ENCODE data around the gene PCED1B.

The PCED1B gene

DNA sequence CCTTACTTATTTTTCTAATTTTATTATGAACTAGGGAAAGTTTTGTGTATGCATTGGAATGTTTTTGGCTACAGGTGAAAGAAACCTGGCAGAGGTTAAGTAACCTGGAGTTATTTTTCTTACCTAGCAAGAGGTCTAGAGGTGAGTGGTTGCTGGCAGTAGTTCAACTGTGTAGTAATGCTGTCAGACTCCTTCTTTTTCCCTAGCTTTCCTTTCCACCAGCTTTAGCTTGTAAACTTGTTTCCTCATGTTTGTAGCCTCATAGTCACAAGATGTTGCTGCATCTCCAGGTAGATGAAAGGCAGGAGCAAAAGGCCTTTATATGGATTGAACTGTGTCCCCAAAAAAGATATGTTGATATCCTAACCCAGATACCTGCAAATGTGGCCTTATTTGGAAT, 105.4 kb downstream of the PCED1B start:
- no peaks in the 10 kb centered on the region for H3K36me3 ChIP-seq (ENCODE audit: control insufficient read depth in 2 of 2, insufficient read depth in 2 of 2, low read length in 2 of 2)
- H3K4me1 ChIP-seq (ENCODE audit: control insufficient read depth in 2 of 2, insufficient read depth in 2 of 2, low read length in 2 of 2): peaks cover 0 to 3% of the 10 kb centered on the region in 2 donors
- H3K9ac ChIP-seq (ENCODE audit: low read depth in 1 of 2, low read length in 2 of 2): no peak overlapping the region
- no peaks in the 10 kb centered on the region for H3K27me3 ChIP-seq (ENCODE audit: control insufficient read depth in 2 of 2, insufficient read depth in 2 of 2, low read length in 2 of 2)
- H3K27ac ChIP-seq (ENCODE audit: low read depth in 2 of 2, low read length in 2 of 2): no peak overlapping the region
- H3K9me3 ChIP-seq (ENCODE audit: control insufficient read depth in 2 of 2, low read length in 2 of 2): no peaks in the 10 kb centered on the region
- no peak overlapping the region for H3K4me3 ChIP-seq (ENCODE audit: low read length in 2 of 2)

DNA sequence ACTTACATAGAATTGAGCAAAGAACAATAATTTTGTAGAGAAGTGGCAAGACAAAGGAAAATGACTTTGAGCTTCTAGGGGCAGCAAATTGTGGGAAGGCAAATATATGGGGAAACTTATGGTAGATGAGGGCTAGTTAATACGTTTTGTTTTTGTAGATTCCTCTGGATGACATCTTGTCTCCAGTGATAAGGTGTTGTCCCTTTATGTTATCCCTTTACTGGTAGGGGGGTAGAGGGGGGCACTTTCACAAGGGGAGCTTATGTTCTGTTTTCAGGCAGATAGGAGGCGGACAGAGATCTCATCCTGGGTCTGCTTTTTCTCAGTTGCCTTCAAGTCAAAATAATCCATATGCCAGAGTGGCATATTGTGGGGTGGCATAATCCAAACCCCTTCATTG, 106.8 kb downstream of the PCED1B start:
- no peak overlapping the region for H3K27ac ChIP-seq (ENCODE audit: low read depth in 2 of 2, low read length in 2 of 2)
- no peak overlapping the region for H3K9ac ChIP-seq (ENCODE audit: low read depth in 1 of 2, low read length in 2 of 2)
- peaks cover 0 to 3% of the 10 kb centered on the region in 2 donors for H3K4me1 ChIP-seq (ENCODE audit: control insufficient read depth in 2 of 2, insufficient read depth in 2 of 2, low read length in 2 of 2)
- H3K27me3 ChIP-seq (ENCODE audit: control insufficient read depth in 2 of 2, insufficient read depth in 2 of 2, low read length in 2 of 2): no peaks in the 10 kb centered on the region
- H3K9me3 ChIP-seq (ENCODE audit: control insufficient read depth in 2 of 2, low read length in 2 of 2): no peaks in the 10 kb centered on the region
- no peak overlapping the region for H3K4me3 ChIP-seq (ENCODE audit: low read length in 2 of 2)
- H3K36me3 ChIP-seq (ENCODE audit: control insufficient read depth in 2 of 2, insufficient read depth in 2 of 2, low read length in 2 of 2): no peaks in the 10 kb centered on the region

DNA sequence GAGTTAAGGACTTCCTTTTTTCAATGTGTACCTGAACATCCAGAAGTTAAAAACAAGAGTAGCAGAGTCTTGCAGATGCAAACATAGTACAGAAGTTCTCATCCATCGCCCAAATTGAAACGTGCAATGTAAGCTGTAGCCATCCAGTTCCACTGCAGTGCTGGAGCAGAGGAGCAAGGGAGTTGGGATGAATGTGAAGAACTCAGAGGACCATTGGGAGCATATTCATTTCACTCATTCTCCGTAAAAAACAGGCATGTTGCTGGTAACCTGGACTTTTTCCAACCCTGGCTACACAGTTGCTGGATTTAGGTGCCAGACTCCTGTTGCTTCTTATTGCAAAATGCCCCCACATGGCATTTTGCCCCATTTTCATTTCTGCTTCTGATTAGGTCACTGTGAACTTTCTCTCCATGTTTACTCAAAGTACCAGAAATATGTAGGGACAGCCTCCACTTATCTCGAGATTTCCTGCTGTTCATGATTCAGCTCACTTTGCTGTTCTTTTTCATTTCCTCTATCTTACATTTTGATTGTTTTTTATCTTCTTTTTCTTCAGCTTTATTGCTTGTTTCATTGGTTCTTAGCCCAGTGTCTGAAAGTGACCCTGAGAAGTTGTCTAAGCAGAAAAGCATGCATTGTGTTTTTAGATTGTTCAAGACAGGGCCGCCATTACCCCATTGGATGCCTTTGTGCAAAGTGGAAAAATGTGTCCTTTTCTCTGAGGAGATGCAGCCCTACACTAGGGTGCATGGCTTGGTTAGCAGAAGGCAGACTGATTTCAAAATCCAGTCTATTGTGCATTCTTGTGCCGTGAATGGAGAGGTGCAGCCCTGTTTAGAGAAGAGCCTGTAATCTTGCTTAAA, 109.4 kb downstream of the PCED1B start:
- Histone ChIP-seq H3K4me3 (ENCODE audit: low read length in 2 of 2) (no peak overlapping the region), H3K36me3 (ENCODE audit: control insufficient read depth in 2 of 2, insufficient read depth in 2 of 2, low read length in 2 of 2) (no peaks in the 10 kb centered on the region), H3K4me1 (ENCODE audit: control insufficient read depth in 2 of 2, insufficient read depth in 2 of 2, low read length in 2 of 2) (peaks cover 0 to 3% of the 10 kb centered on the region in 2 donors), H3K27ac (ENCODE audit: low read depth in 2 of 2, low read length in 2 of 2) (no peak overlapping the region), H3K27me3 (ENCODE audit: control insufficient read depth in 2 of 2, insufficient read depth in 2 of 2, low read length in 2 of 2) (no peaks in the 10 kb centered on the region), H3K9ac (ENCODE audit: low read depth in 1 of 2, low read length in 2 of 2) (no peak overlapping the region), H3K9me3 (ENCODE audit: control insufficient read depth in 2 of 2, low read length in 2 of 2) (no peaks in the 10 kb centered on the region)

- Histone ChIP-seq H3K27me3 (ENCODE audit: control insufficient read depth in 2 of 2, insufficient read depth in 2 of 2, low read length in 2 of 2) (no peaks in the 10 kb centered on the region), H3K9ac (ENCODE audit: low read depth in 1 of 2, low read length in 2 of 2) (no peak overlapping the region), H3K27ac (ENCODE audit: low read depth in 2 of 2, low read length in 2 of 2) (no peak overlapping the region), H3K4me3 (ENCODE audit: low read length in 2 of 2) (no peak overlapping the region), H3K4me1 (ENCODE audit: control insufficient read depth in 2 of 2, insufficient read depth in 2 of 2, low read length in 2 of 2) (peaks cover 3% of the 10 kb centered on the region in 2 donors), H3K36me3 (ENCODE audit: control insufficient read depth in 2 of 2, insufficient read depth in 2 of 2, low read length in 2 of 2) (no peaks in the 10 kb centered on the region), H3K9me3 (ENCODE audit: control insufficient read depth in 2 of 2, low read length in 2 of 2) (no peaks in the 10 kb centered on the region)
Measured at GRCh38 chr12:47189728-47190127, 110.3 kb downstream of the PCED1B start.

DNA sequence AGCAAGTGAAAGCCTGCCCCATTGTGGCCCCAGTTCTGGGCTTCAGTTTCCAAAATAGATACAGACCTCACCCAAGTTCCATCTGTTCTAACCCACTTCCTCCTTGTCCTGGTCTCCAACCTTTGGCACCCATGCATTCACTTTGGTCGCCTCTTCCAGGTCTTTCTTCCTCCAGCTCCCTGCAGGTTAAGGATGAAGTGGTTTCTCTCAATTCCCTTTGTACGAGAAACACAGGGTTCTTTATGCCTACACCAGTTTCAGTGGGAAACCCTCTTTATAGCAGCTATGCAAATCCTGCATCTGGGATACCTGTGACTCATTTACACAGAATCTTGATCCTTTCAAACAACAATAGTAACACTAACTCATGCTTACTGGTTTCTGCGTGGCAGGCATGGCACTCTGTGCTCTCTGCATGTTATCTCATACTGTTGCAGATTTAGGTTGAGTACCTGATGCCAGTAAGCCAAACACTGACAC, 110.9 kb downstream of the PCED1B start:
- H3K27ac ChIP-seq (ENCODE audit: low read depth in 2 of 2, low read length in 2 of 2): peak overlapping the region in 1 of 2 donors; percentile 10
- peaks cover 3% of the 10 kb centered on the region in 2 donors for H3K4me1 ChIP-seq (ENCODE audit: control insufficient read depth in 2 of 2, insufficient read depth in 2 of 2, low read length in 2 of 2)
- no peak overlapping the region for H3K4me3 ChIP-seq (ENCODE audit: low read length in 2 of 2)
- H3K27me3 ChIP-seq (ENCODE audit: control insufficient read depth in 2 of 2, insufficient read depth in 2 of 2, low read length in 2 of 2): no peaks in the 10 kb centered on the region
- no peaks in the 10 kb centered on the region for H3K9me3 ChIP-seq (ENCODE audit: control insufficient read depth in 2 of 2, low read length in 2 of 2)
- H3K36me3 ChIP-seq (ENCODE audit: control insufficient read depth in 2 of 2, insufficient read depth in 2 of 2, low read length in 2 of 2): no peaks in the 10 kb centered on the region
- H3K9ac ChIP-seq (ENCODE audit: low read depth in 1 of 2, low read length in 2 of 2): no peak overlapping the region

GRCh38 chr12:47190905-47191304, 111.5 kb downstream of the PCED1B start:
- H3K27me3 ChIP-seq (ENCODE audit: control insufficient read depth in 2 of 2, insufficient read depth in 2 of 2, low read length in 2 of 2): no peaks in the 10 kb centered on the region
- H3K4me3 ChIP-seq (ENCODE audit: low read length in 2 of 2): no peak overlapping the region
- H3K36me3 ChIP-seq (ENCODE audit: control insufficient read depth in 2 of 2, insufficient read depth in 2 of 2, low read length in 2 of 2): no peaks in the 10 kb centered on the region
- H3K27ac ChIP-seq (ENCODE audit: low read depth in 2 of 2, low read length in 2 of 2): peak overlapping the region in 1 of 2 donors; percentile 10
- no peak overlapping the region for H3K9ac ChIP-seq (ENCODE audit: low read depth in 1 of 2, low read length in 2 of 2)
- no peaks in the 10 kb centered on the region for H3K9me3 ChIP-seq (ENCODE audit: control insufficient read depth in 2 of 2, low read length in 2 of 2)
- peaks cover 3% of the 10 kb centered on the region in 2 donors for H3K4me1 ChIP-seq (ENCODE audit: control insufficient read depth in 2 of 2, insufficient read depth in 2 of 2, low read length in 2 of 2)

GRCh38 chr12:47192051-47192450, 112.6 kb downstream of the PCED1B start:
- no peaks in the 10 kb centered on the region for H3K36me3 ChIP-seq (ENCODE audit: control insufficient read depth in 2 of 2, insufficient read depth in 2 of 2, low read length in 2 of 2)
- no peak overlapping the region for H3K27ac ChIP-seq (ENCODE audit: low read depth in 2 of 2, low read length in 2 of 2)
- H3K4me1 ChIP-seq (ENCODE audit: control insufficient read depth in 2 of 2, insufficient read depth in 2 of 2, low read length in 2 of 2): peaks cover 3% of the 10 kb centered on the region in 2 donors
- no peak overlapping the region for H3K9ac ChIP-seq (ENCODE audit: low read depth in 1 of 2, low read length in 2 of 2)
- H3K27me3 ChIP-seq (ENCODE audit: control insufficient read depth in 2 of 2, insufficient read depth in 2 of 2, low read length in 2 of 2): no peaks in the 10 kb centered on the region
- H3K9me3 ChIP-seq (ENCODE audit: control insufficient read depth in 2 of 2, low read length in 2 of 2): no peaks in the 10 kb centered on the region
- H3K4me3 ChIP-seq (ENCODE audit: low read length in 2 of 2): no peak overlapping the region

- no peak overlapping the region for H3K4me3 ChIP-seq (ENCODE audit: low read length in 2 of 2)
- H3K9ac ChIP-seq (ENCODE audit: low read depth in 1 of 2, low read length in 2 of 2): no peak overlapping the region
- no peaks in the 10 kb centered on the region for H3K27me3 ChIP-seq (ENCODE audit: control insufficient read depth in 2 of 2, insufficient read depth in 2 of 2, low read length in 2 of 2)
- H3K27ac ChIP-seq (ENCODE audit: low read depth in 2 of 2, low read length in 2 of 2): no peak overlapping the region
- no peaks in the 10 kb centered on the region for H3K9me3 ChIP-seq (ENCODE audit: control insufficient read depth in 2 of 2, low read length in 2 of 2)
- H3K4me1 ChIP-seq (ENCODE audit: control insufficient read depth in 2 of 2, insufficient read depth in 2 of 2, low read length in 2 of 2): peaks cover 3% of the 10 kb centered on the region in 2 donors
- H3K36me3 ChIP-seq (ENCODE audit: control insufficient read depth in 2 of 2, insufficient read depth in 2 of 2, low read length in 2 of 2): no peaks in the 10 kb centered on the region
Measured at GRCh38 chr12:47193066-47193465, 113.6 kb downstream of the PCED1B start.

- Histone ChIP-seq H3K9ac (ENCODE audit: low read depth in 1 of 2, low read length in 2 of 2) (no peak overlapping the region), H3K36me3 (ENCODE audit: control insufficient read depth in 2 of 2, insufficient read depth in 2 of 2, low read length in 2 of 2) (no peaks in the 10 kb centered on the region), H3K4me3 (ENCODE audit: low read length in 2 of 2) (no peak overlapping the region), H3K4me1 (ENCODE audit: control insufficient read depth in 2 of 2, insufficient read depth in 2 of 2, low read length in 2 of 2) (peaks cover 0 to 3% of the 10 kb centered on the region in 2 donors), H3K9me3 (ENCODE audit: control insufficient read depth in 2 of 2, low read length in 2 of 2) (no peaks in the 10 kb centered on the region), H3K27ac (ENCODE audit: low read depth in 2 of 2, low read length in 2 of 2) (no peak overlapping the region), H3K27me3 (ENCODE audit: control insufficient read depth in 2 of 2, insufficient read depth in 2 of 2, low read length in 2 of 2) (no peaks in the 10 kb centered on the region)
Measured at GRCh38 chr12:47194501-47194900, 115.1 kb downstream of the PCED1B start.

- Histone ChIP-seq H3K27ac (ENCODE audit: low read depth in 2 of 2, low read length in 2 of 2) (no peak overlapping the region), H3K27me3 (ENCODE audit: control insufficient read depth in 2 of 2, insufficient read depth in 2 of 2, low read length in 2 of 2) (no peaks in the 10 kb centered on the region), H3K36me3 (ENCODE audit: control insufficient read depth in 2 of 2, insufficient read depth in 2 of 2, low read length in 2 of 2) (no peaks in the 10 kb centered on the region), H3K4me1 (ENCODE audit: control insufficient read depth in 2 of 2, insufficient read depth in 2 of 2, low read length in 2 of 2) (no peaks in the 10 kb centered on the region), H3K9me3 (ENCODE audit: control insufficient read depth in 2 of 2, low read length in 2 of 2) (no peaks in the 10 kb centered on the region), H3K9ac (ENCODE audit: low read depth in 1 of 2, low read length in 2 of 2) (no peak overlapping the region), H3K4me3 (ENCODE audit: low read length in 2 of 2) (no peak overlapping the region)
Measured at GRCh38 chr12:47200446-47200845, 121.0 kb downstream of the PCED1B start.

Measured in mucosa of rectum (tissue), 2 donors.